Measurements from ENCODE around the gene TSSC4.

Gene TSSC4

DNA sequence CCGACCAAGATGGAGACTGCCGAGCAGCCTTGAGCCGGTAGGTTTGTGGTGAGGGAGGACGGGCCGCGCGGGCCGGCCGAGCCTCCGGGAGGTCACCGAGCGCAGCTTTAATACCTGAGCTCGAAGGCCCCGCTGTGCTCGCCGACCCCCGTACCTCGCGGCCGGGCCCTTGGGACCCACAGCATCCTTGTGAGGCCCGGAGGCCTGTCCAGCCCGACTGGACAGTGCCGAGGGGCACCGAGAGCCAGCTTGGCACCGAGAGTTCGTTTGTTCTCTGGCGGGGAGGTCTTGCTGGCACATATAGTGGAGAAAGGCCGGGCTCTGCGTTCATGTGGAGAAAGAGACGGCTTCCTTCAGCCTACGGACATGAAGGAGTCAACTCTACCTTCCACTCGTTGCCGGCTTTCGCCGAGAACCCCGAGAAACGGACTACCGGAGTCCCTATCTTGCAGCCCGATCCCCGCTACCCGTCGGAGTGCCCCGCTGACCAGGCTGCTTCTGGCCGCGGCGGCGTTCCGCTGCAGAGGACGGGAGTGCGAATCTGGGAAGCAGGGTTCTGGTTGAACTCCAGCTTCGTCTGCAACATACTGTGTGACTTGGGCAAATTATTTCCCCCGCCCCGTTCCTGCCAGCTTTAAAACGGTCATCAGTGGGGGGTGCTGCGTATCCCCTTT is 349 bp downstream of the TSSC4 start:
- DNase-seq (ENCODE audit: low read depth): no peak

DNA sequence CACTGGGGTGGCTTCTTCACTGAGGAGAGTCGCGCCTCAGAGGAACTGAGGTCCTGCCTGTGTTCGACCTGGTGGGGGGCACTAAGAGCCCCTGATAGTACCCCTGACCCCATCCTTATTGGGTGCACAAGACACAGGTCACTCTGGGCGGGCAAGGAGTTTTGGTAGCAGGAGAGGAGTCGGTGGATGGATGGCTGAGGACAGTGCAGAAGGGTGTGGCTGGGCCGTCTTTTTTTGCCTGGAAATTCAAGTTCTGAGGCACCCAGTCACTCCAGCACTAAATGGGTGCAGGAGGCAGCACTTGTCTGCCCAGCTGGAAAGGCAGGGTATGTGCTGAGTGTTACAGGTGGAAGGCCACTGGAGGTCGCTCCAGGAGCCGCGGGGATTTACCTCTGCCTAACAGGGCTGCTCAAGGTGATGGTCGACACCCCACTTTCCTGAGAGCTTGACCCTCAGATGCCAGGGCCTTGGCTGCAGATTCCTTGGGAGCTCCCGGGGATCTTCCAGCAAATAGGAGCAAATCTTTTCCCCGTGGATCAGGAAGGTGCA is 960 bp downstream of the TSSC4 start:
- DNase-seq (ENCODE audit: low read depth): no peak

- no peak for DNase-seq (ENCODE audit: low read depth)
Measured at GRCh38 chr11:2402106-2402505, 1.6 kb downstream of the TSSC4 start.

DNA sequence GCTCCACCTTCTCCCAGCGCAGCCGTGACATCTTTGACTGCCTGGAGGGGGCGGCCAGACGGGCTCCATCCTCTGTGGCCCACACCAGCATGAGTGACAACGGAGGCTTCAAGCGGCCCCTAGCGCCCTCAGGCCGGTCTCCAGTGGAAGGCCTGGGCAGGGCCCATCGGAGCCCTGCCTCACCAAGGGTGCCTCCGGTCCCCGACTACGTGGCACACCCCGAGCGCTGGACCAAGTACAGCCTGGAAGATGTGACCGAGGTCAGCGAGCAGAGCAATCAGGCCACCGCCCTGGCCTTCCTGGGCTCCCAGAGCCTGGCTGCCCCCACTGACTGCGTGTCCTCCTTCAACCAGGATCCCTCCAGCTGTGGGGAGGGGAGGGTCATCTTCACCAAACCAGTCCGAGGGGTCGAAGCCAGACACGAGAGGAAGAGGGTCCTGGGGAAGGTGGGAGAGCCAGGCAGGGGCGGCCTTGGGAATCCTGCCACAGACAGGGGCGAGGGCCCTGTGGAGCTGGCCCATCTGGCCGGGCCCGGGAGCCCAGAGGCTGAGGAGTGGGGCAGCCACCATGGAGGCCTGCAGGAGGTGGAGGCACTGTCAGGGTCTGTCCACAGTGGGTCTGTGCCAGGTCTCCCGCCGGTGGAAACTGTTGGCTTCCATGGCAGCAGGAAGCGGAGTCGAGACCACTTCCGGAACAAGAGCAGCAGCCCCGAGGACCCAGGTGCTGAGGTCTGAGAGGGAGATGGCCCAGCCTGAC is 2.5 kb downstream of the TSSC4 start:
- DNase-seq (ENCODE audit: low read depth): no peak

DNA sequence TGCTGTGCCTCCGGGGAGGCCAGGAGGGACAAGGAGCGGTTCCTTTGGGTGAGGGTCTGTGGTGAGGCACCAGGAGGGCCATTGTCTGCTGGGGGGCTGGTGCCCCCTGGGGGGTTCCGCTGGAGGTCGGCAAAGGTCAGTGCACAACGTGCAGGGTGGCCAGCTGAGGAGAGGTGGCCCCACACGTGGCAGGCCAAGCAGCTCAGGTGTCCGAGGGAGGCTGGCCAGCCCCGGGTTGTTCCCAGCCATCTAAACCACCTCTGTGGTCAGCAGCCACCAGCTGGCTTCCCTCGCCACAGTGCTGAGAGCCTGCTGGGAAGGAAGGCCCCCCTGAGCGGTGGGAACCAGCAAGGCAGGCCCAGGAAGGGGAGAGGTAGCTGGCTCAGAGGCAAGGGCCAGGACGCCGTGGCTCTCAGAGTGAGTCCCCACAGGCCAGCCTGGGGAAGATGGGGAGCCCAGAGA is 4.2 kb downstream of the TSSC4 start:
- DNase-seq (ENCODE audit: low read depth): no peak

DNA sequence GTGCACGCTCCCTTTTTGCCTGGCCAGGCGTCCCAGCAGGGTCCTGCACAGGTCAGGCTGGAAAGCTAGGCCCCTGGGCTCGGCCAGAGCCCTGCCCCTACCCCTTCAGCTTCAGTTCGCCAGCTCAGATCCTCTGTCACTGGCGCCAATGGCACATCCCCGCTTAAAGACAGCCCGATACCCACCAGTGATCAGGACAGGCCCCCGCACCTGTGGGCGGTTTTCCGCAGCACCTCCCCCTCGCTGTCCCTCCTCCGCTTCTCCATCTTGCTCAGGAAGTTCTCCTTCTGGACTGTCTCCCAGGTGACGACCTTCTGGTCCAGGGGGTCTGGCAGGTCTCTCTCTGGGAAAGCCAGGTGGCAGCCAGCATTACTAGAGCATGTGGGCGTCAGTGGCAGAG is 5.9 kb downstream of the TSSC4 start:
- no peak for DNase-seq (ENCODE audit: low read depth)

GRCh38 chr11:2406878-2407410 is 6.4 kb downstream of the TSSC4 start:
- DNase-seq (ENCODE audit: low read depth): no peak

DNA sequence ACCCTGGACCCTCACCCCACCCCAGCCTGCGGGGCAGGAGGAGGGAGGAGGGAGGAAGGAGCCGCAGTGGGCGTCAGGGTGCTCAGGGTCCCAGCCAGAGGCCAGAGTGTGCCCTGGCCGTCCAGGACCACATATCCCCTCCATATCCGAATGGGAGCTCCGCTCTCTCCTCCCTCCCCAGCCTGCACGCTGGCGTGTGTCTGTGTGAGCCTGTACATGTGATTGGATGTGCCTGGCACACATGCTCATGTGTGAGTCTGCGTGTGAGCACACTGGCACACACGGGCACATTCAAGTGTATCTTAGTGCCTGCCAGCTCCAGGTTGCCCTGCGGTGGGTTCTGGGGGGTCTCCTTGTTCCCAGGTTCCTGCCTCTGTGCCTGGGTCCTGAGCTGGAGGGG is 8.1 kb downstream of the TSSC4 start:
- DNase-seq (ENCODE audit: low read depth): no peak

GRCh38 chr11:2409126-2409525 is 8.6 kb downstream of the TSSC4 start:
- no peak for DNase-seq (ENCODE audit: low read depth)

GRCh38 chr11:2409611-2410468 is 9.3 kb downstream of the TSSC4 start:
- no peak for DNase-seq (ENCODE audit: low read depth)

DNA sequence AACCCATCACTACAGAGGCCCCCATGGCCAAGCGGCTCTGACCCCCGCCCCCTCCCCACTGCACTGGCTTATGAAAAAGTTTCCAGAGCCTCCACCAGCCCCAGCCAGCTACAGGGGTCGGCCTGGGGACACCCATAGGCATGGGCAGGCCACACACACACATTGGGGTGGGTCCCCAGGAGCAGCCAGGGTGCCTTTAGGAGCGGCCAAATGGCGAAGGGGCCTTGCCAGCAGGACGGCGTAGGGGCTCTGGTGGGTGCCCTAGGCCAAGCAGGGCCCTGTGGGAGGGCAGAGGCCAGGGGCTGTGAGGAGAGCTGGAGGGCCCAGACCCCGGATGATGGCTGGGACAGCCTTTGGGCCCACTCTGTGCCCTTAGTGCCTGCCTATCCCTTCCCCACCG is 10.1 kb downstream of the TSSC4 start:
- no peak for DNase-seq (ENCODE audit: low read depth)

GRCh38 chr11:2411446-2412305 is 11.1 kb downstream of the TSSC4 start:
- DNase-seq (ENCODE audit: low read depth): no peak

GRCh38 chr11:2412323-2412722 is 11.8 kb downstream of the TSSC4 start:
- no peak for DNase-seq (ENCODE audit: low read depth)

GRCh38 chr11:2413742-2414579 is 13.4 kb downstream of the TSSC4 start:
- no peak for DNase-seq (ENCODE audit: low read depth)

DNA sequence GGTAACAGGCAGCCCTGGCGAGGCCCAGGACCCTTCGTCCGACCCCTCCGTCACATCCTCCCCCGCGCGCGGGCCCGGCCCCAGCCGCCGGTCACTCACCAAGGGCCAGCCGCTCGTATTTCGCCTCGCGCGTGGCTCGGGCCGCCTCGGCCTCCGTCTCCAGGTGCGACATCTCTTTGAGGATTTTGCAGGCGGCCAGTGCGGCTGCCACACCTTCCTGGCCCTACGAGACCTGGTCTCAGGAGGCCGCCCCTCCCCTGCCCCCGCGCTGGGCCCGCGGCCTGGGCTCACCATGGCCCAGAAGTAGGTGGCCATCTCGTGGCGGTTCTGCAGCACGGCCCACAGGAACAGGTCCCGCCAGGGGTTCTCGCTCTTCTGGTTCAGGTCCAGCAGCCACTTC is 14.1 kb downstream of the TSSC4 start:
- DNase-seq (ENCODE audit: low read depth): no peak

GRCh38 chr11:2415171-2415570 is 14.6 kb downstream of the TSSC4 start:
- DNase-seq (ENCODE audit: low read depth): no peak

DNA sequence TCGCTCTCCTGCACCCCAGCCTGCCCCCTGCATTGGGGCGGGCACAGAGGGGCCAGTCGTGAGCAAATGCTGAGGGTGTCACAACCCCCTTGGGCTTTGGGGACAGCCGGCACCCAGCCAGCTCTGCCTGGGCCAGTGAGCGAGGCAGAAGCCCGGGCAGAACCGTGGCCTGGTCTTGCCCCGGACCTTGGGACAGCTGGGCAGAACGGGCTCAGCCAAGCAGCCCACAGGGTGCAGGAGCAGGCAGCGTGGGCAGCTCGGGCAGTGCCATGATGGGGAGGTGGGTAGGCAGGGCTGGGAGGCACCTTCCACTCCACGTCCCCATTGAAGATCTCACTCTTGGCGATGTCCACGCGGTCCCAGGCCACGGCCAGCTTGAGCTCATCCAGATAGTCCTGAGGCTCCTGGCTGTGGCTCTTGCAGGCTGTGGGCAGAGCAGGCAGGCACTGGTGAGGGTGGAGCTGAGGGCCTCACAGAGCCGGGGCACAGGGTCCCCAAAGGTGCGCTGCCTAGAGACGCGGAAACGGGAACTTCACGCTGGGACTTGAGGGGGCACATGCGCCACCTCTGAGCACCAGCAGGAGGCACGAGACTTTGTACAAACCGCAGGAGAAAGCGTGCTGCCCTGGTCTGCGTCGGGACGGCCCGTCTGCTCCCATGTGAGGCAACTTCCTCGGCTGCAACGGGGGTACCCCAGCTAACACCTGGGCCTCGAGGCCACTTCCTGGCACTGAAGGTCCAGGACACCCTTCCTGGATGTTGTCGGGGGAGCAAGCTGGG is 15.2 kb downstream of the TSSC4 start:
- DNase-seq (ENCODE audit: low read depth): no peak

- no peak for DNase-seq (ENCODE audit: low read depth)
Measured at GRCh38 chr11:2416765-2417164, 16.2 kb downstream of the TSSC4 start.

DNA sequence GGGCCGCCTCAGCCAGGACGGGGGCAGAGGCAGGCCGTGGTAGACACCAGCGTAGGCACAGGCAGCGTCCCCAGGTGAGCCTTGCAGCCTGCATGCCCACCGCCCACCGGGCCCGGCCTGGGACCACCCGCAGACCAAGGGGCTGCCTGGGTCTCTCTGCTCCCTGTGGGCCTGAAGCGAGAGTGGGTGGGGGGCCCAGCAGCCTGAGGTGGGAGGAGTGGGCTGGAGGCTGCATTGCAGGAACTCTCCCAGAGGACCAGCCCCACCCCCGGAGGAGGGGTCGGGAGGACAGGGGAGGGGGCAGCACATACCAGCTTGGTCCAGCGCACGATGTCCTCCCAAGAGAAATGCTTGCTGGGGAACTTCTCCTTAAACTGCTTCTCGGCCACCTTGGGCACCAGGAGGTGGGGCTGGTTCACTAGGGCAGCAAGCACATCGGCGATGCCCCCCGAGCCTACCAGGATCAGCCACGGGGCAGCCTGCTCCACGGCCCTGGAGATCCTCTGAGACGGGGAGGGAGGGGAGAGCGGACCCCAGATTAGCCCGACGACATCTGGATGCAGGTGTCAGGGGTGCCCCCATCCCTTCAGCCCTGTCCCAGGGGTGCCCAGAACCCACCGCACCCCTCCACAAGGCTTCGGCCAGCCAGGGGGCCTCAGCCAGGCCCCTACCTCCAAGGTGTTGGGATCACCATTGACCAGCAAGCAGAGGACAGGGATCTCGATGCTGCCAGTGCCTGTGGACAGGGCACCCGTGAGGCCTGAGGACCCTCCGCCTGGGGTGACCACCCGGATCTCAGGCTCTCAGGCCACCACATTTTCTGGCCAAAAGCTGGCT is 17.5 kb downstream of the TSSC4 start:
- no peak for DNase-seq (ENCODE audit: low read depth)
